K562 (cell line): ENCODE data around the gene PRODH2. TPM values are rescaled to one million over a fixed set of nuclear protein-coding genes. Genes with fewer than 3 reads are reported as not detected.

Experiments used
- ATAC-seq: fragments of 200-7000 bp; cut with Tn5 transposase; 3 replicates; pipeline ENCODE4 v1.9.1; 2020; ENCODE audit warnings: moderate library complexity
- BruUV-seq: library from RNA; stranded (reverse); fragments of 400-500 nt; replicated peaks from 2 replicates; lab custom pipeline; 2021; lab: Mats Ljungman, UMichigan
- CTCF ChIA-PET: fragments of 300-600 bp; formaldehyde crosslinking; extraction: SDS; loops from one replicate; lab custom pipeline; 2021; ENCODE audit warnings: low intra/inter-chr PET ratio; lab: Yijun Ruan, JAX
- POLR2A ChIA-PET: fragments of 300-600, 350-650 bp; sonication (Branson Sonifier 250); formaldehyde crosslinking; extraction: SDS; loops from one replicate; lab custom pipeline; 2021; ENCODE audit warnings: antibody characterized with exemption, inconsistent platforms; lab: Yijun Ruan, JAX
- DNase-seq, 4 experiments: peaks; one replicate each; pipeline versions ENCODE4 v3.0.0 to v3.0.0-alpha.2; 2011 to 2018; ENCODE audit warnings: low spot score in 3 of 4, mixed read lengths in 3 of 4; ENCODE audit errors: extremely low read depth in 1 of 4
- FAIRE-seq: peaks from 2 replicates; lab custom pipeline; 2011; peaks lifted over from hg19 to GRCh38; lab: Jason Lieb, UNC
- H2AFZ ChIP-seq: 2 replicates; pipeline ENCODE4 v1.6.0; 2011; ENCODE audit warnings: low read depth, low read length, control low read depth, inconsistent platforms
- H3K27ac ChIP-seq: fragments of 200-600 bp; 3 replicates; pipeline ENCODE4 v1.8.0; 2011; ENCODE audit warnings: low read depth, mild to moderate bottlenecking, control low read depth, inconsistent platforms, low read length, moderate library complexity, mixed read lengths; ENCODE audit errors: extremely low read depth
- H3K27me3 ChIP-seq, 2 experiments: fragments of 300-600 bp in 1 of 2; 2 replicates in 1 of 2; 3 replicates in 1 of 2; pipeline versions ENCODE4 v1.6.0 to v1.8.0; 2011; ENCODE audit warnings: inconsistent platforms in 2 of 2, low read length in 2 of 2, mild to moderate bottlenecking in 1 of 2, mixed read lengths in 1 of 2, moderate library complexity in 1 of 2; ENCODE audit not compliant: control insufficient read depth in 2 of 2, insufficient read depth in 2 of 2
- H3K36me3 ChIP-seq: fragments of 300-600 bp; 3 replicates; pipeline ENCODE4 v1.8.0; 2011; ENCODE audit warnings: mild to moderate bottlenecking, low read length, inconsistent platforms; ENCODE audit not compliant: control insufficient read depth, insufficient read depth
- H3K4me1 ChIP-seq, 2 experiments: fragments of 200-600 bp in 1 of 2; replicated peaks in 1 of 2; 2 replicates in 1 of 2; 3 replicates in 1 of 2; pipeline versions ENCODE4 v1.5.1 to v1.8.0; 2011; ENCODE audit warnings: inconsistent platforms in 2 of 2, low read length in 2 of 2, mild to moderate bottlenecking in 1 of 2, mixed read lengths in 1 of 2, moderate library complexity in 1 of 2; ENCODE audit not compliant: control insufficient read depth in 2 of 2, insufficient read depth in 2 of 2
- H3K4me2 ChIP-seq: 2 replicates; pipeline ENCODE4 v1.6.1; 2011; ENCODE audit warnings: low read length, control low read depth, inconsistent platforms, mixed read lengths; ENCODE audit not compliant: insufficient read depth
- H3K4me3 ChIP-seq: fragments of 200-600 bp; sonication (generic), shearing (Covaris generic); 2 replicates; pipeline ENCODE4 v1.5.1; 2016; ENCODE audit warnings: control low read depth, inconsistent platforms
- H3K79me2 ChIP-seq: fragments of 200-600 bp; 3 replicates; pipeline ENCODE4 v1.8.0; 2011; ENCODE audit warnings: low read length, inconsistent platforms; ENCODE audit not compliant: control insufficient read depth, insufficient read depth
- H3K9ac ChIP-seq, 2 experiments: 2 replicates each; pipeline versions ENCODE4 v1.6.0 to v1.6.1; 2011; ENCODE audit warnings: low read depth in 2 of 2, low read length in 2 of 2, control low read depth in 1 of 2, inconsistent platforms in 1 of 2, mild to moderate bottlenecking in 1 of 2, mixed read lengths in 1 of 2; ENCODE audit not compliant: insufficient read depth in 1 of 2
- H3K9me1 ChIP-seq: one replicate; pipeline ENCODE4 v1.6.0; 2011; ENCODE audit warnings: inconsistent platforms, mild to moderate bottlenecking, low read length, moderate library complexity; ENCODE audit not compliant: control insufficient read depth, insufficient read depth
- H3K9me3 ChIP-seq: replicated peaks from 2 replicates; pipeline ENCODE4 v1.5.1; 2011; ENCODE audit warnings: low read depth, low read length, inconsistent platforms; ENCODE audit not compliant: control insufficient read depth, insufficient read depth
- H4K20me1 ChIP-seq: replicated peaks from 2 replicates; pipeline ENCODE4 v1.6.1; 2011; ENCODE audit warnings: low read length, inconsistent platforms, mixed read lengths; ENCODE audit not compliant: control insufficient read depth, insufficient read depth
- RBM14 ChIP-seq: fragments of 200-400 bp; formaldehyde crosslinking; IDR thresholded peaks from 2 replicates; pipeline ENCODE4 v1.6.1; 2018; ENCODE audit warnings: low read depth, mild to moderate bottlenecking, low read length, moderate library complexity, borderline replicate concordance; ENCODE audit not compliant: insufficient read depth
- ZFP36 ChIP-seq: fragments of 150-350 bp; IDR thresholded peaks from 2 replicates; pipeline ENCODE4 v1.6.1; 2018; ENCODE audit warnings: low read length, low read depth; ENCODE audit not compliant: partially characterized antibody
- ZNF551 ChIP-seq: fragments of 250-450 bp; sonication (Bioruptor Pico); IDR thresholded peaks from 2 replicates; pipeline ENCODE4 v1.5.0; 2021; ENCODE audit warnings: mild to moderate bottlenecking, moderate library complexity
- WGBS: fragments of 100-300 bp; shearing (Covaris generic); methylation state at CpG from one replicate; pipeline ENCODE4 v1.1.6; 2016; ENCODE audit warnings: low coverage, mixed read lengths; ENCODE audit not compliant: insufficient coverage; ENCODE audit errors: missing lambda C conversion rate; 5-methylcytosine and 5-hydroxymethylcytosine counted together
- in situ Hi-C: fragments of 300-500 bp; cut with MboI; formaldehyde crosslinking; loops from 4 replicates; pipeline ENCODE4 v1.15.0; 2018; ENCODE audit warnings: inconsistent platforms, mixed read lengths
- intact Hi-C: fragments of 100-400 bp; cut with micrococcal nuclease; formaldehyde crosslinking; loops from 2 replicates; pipeline ENCODE4 v1.14.2; 2022
- polyA plus RNA-seq, 8 experiments: library from polyadenylated mRNA; depleted of rRNA in 4 of 8; stranded (reverse) in 5 of 8; unstranded in 3 of 8; fragments of >200 nt; fragmentation: Nextera tagmentation in 2 of 8; fragmentation: Illumina TruSeq in 1 of 8; extraction: Ambion mirVana in 2 of 8; extraction: Trizol in 1 of 8; gene quantifications; 2 replicates each; pipeline versions ENCODE4 v1.2.1 to v1.2.3, GENCODE V29; 2011 to 2014; ENCODE audit warnings: inconsistent platforms in 1 of 8, missing spikeins in 1 of 8
- total RNA-seq, 7 experiments: library from RNA; depleted of rRNA in 6 of 7; stranded (reverse); fragments of >200 nt in 6 of 7; fragmentation: Illumina TruSeq in 2 of 7; extraction: Trizol in 2 of 7; gene quantifications; 2 replicates each; pipeline versions ENCODE4 v1.2.1 to v1.2.3, GENCODE V29; 2011 to 2021; ENCODE audit warnings: low replicate concordance in 1 of 7

PRODH2 gene
- total and polyA plus RNA-seq, 9 of the 15 experiments (the other 6 are each of a cell fraction or from before 2014, with no cell fraction given): not detected

- CTCF ChIA-PET: no interaction called here
- Histone ChIP-seq H3K9me1 (no peaks in the 10 kb centered on the region), H3K9ac (peak overlapping the region in 1 of 2 experiments; percentile 66; a peak in 1 of 4 replicates), H3K4me3 (no peak overlapping the region), H3K4me2 (peak overlapping the region; percentile 21; the same call in 1 of the 2 replicates), H3K79me2 (no peaks in the 10 kb centered on the region), H3K27me3 (peaks cover 6 to 34% of the 10 kb centered on the region in 2 experiments; a peak in 3 of 5 replicates), H3K9me3 (peaks cover 5% of the 10 kb centered on the region; the same call in 1 of the 2 replicates), H4K20me1 (no peaks in the 10 kb centered on the region), H2AFZ (peak overlapping the region; percentile 47; the same call in 1 of the 2 replicates), H3K36me3 (no peaks in the 10 kb centered on the region), H3K4me1 (peaks cover 7 to 41% of the 10 kb centered on the region in 2 experiments; a peak in 3 of 5 replicates), H3K27ac (no peak overlapping the region)
- intact Hi-C loops: no loop called here
- ATAC-seq: no peak
- in situ Hi-C loops: no loop called here
- TF ChIP-seq ZFP36: peak; percentile 49
- TF ChIP-seq ZNF551 (CRISPR knock-in tag): no peak
- no peak for TF ChIP-seq RBM14
- POLR2A ChIA-PET: interaction anchor here (1.9 kb wide), 1 partner anchor 13 kb away, joined by 7 read pairs; no protein-coding TSS in a partner anchor
- DNase-seq: no peak
- no TSS peak for BruUV-seq
- 33% methylated on average over 13 of the region's 19 CpGs for WGBS
- FAIRE-seq: no peak
Measured at GRCh38 chr19:35861640-35862160, 49.1 kb upstream of the PRODH2 start.
